Measurements from ENCODE around the gene HOXB2. TPM values are rescaled to one million over a fixed set of nuclear protein-coding genes. Genes with fewer than 3 reads are reported as not detected.

The HOXB2 gene
- total and polyA plus RNA-seq, 9 of the 15 experiments (the other 6 are each of a cell fraction or from before 2014, with no cell fraction given), result 2.1 to 97.7 (median 21.2) TPM

DNA sequence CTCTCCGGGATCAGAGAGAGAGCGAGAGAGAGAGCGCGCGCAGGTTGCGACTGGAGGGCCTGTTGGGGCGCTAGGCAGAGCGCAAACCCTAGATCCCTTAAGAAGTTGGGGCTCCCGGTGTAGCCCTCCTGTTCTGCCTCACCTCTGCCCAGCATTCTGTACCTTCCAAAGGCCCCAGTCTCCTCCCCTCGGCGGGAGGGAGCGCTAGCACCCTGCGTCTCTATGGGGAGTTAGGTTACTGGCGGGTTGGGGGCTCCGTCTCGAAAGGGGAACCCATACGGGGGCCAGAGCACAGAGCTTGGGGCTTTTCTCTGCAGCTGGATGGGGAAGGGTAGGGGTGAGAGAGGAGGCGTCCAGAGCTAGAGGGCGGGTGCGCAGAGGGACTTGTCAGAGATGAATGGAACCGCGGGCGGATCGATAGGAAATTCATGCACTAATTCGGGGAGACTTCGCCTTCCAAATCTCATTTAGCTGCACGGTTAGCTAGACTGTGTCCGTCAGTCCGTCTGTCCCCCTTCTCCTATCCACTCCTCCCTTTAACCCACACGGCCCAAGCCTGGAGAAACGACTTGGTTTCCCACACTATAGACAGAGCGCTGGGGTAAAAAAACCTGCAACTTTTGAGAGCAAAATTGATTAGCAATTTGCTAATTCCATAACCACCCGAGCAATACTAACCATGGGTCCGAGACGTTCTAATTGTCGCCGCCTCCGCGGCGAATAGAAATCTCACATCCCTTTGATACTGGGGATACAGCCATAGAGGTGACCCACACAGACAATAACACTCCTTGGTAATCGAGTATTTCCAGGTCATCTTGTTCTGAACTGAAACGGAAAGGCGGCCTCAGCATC, 33.9 kb upstream of the HOXB2 start (continued):
- no peak for TF ChIP-seq IRF9 (tag; IDR thresholded peaks at IDR 0.05)
- no peak for TF ChIP-seq ZHX1 (conservative IDR thresholded peaks at IDR 0.05; ENCODE audit: low read length)
- TF ChIP-seq FUS (optimal IDR thresholded peaks at IDR 0.05; ENCODE audit: low read depth, low read length), result no peak
- no peak for TF ChIP-seq ZNF134 (CRISPR knock-in tag; conservative IDR thresholded peaks at IDR 0.05)
- TF ChIP-seq FOXM1 (IDR thresholded peaks at IDR 0.05; ENCODE audit: low read depth), result no peak
- TF ChIP-seq FOXM1 (CRISPR knock-in tag; IDR thresholded peaks at IDR 0.05; ENCODE audit: low read depth), result no peak
- peak; percentile 73 for TF ChIP-seq POLR2A (conservative IDR thresholded peaks at IDR 0.05)
- TF ChIP-seq ZNF165 (CRISPR knock-in tag; IDR thresholded peaks at IDR 0.05; ENCODE audit: borderline replicate concordance), result no peak
- TF ChIP-seq HDAC1 (IDR thresholded peaks at IDR 0.05), result 0 out of 4 replicates have a peak, but pooled peaks of 1 of the 2 experiments have one; percentile 15
- TF ChIP-seq HES1 (IDR thresholded peaks at IDR 0.05; ENCODE audit: low read depth), result no peak
- no peak for TF ChIP-seq FOXK1 (CRISPR knock-in tag; IDR thresholded peaks at IDR 0.05; ENCODE audit: borderline replicate concordance)
- peak; percentile 67 for TF ChIP-seq ZFX (CRISPR knock-in tag; IDR thresholded peaks at IDR 0.05)
- peak; percentile 64; the same call in 1 of the 2 replicates for TF ChIP-seq ZNF780A (CRISPR knock-in tag; IDR thresholded peaks at IDR 0.05)
- TF ChIP-seq, protein P1, sequence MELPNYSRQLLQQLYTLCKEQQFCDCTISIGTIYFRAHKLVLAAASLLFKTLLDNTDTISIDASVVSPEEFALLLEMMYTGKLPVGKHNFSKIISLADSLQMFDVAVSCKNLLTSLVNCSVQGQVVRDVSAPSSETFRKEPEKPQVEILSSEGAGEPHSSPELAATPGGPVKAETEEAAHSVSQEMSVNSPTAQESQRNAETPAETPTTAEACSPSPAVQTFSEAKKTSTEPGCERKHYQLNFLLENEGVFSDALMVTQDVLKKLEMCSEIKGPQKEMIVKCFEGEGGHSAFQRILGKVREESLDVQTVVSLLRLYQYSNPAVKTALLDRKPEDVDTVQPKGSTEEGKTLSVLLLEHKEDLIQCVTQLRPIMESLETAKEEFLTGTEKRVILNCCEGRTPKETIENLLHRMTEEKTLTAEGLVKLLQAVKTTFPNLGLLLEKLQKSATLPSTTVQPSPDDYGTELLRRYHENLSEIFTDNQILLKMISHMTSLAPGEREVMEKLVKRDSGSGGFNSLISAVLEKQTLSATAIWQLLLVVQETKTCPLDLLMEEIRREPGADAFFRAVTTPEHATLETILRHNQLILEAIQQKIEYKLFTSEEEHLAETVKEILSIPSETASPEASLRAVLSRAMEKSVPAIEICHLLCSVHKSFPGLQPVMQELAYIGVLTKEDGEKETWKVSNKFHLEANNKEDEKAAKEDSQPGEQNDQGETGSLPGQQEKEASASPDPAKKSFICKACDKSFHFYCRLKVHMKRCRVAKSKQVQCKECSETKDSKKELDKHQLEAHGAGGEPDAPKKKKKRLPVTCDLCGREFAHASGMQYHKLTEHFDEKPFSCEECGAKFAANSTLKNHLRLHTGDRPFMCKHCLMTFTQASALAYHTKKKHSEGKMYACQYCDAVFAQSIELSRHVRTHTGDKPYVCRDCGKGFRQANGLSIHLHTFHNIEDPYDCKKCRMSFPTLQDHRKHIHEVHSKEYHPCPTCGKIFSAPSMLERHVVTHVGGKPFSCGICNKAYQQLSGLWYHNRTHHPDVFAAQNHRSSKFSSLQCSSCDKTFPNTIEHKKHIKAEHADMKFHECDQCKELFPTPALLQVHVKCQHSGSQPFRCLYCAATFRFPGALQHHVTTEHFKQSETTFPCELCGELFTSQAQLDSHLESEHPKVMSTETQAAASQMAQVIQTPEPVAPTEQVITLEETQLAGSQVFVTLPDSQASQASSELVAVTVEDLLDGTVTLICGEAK (IDR thresholded peaks at IDR 0.05), result 0 out of 2 replicates have a peak, but pooled peaks have one; percentile 33
- TF ChIP-seq, protein P1 (CRISPR knock-in tag; IDR thresholded peaks at IDR 0.05), result no peak
